GM12873 (cell line): ENCODE data around the gene TBXAS1.

Source experiments
- CTCF ChIP-seq: IDR thresholded peaks from 2 replicates; pipeline ENCODE4 v1.5.1; 2012; ENCODE audit warnings: low read depth, mild to moderate bottlenecking, moderate library complexity, low read length, control low read depth; ENCODE audit not compliant: insufficient read depth; ENCODE audit errors: missing control alignments

TBXAS1 gene

DNA sequence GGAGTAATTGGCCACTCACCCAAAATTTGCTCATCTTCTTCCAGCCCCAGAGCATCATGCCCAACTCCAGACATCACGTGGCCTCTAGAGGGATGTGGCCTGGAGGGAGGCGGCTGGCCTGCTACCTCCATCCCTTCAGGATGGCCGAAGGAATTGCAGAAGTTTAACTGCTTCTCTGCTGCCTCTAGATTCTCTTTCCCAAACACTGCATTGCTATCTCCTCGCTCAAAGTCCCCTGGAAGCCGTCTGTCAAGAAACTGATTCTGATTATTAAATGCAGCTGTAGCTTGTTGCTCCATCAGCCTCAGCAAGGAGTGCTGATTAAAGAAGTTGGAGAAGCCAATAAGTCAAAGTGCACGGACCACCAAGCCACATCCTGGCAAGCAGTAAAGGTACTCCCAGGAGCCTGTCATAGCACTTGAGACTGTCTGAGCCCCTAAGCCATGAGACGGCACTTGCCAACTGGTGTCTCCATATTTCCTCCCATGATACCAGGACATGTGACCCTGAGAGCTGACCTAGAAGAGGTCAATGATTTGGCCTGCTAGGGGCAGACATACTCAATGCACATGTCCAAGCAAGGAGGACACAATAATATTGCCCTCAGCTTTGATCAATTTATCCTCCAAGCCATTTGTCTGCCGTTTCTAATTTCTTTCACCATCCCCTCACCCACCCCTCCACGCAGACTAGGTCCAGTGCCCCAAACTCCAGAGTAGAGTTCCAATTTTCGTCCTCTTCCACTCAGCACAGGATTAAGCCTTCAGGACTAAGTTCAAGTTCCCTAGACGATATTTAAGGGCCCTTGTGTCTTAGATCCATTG lies 84.2 kb downstream of the TBXAS1 start:
- TF ChIP-seq CTCF = no peak

- TF ChIP-seq CTCF = no peak
These were observed 84.7 kb downstream of the TBXAS1 start for GRCh38 chr7:139913845-139914135.

GRCh38 chr7:139914306-139915267 lies 85.5 kb downstream of the TBXAS1 start:
- TF ChIP-seq CTCF = no peak

DNA sequence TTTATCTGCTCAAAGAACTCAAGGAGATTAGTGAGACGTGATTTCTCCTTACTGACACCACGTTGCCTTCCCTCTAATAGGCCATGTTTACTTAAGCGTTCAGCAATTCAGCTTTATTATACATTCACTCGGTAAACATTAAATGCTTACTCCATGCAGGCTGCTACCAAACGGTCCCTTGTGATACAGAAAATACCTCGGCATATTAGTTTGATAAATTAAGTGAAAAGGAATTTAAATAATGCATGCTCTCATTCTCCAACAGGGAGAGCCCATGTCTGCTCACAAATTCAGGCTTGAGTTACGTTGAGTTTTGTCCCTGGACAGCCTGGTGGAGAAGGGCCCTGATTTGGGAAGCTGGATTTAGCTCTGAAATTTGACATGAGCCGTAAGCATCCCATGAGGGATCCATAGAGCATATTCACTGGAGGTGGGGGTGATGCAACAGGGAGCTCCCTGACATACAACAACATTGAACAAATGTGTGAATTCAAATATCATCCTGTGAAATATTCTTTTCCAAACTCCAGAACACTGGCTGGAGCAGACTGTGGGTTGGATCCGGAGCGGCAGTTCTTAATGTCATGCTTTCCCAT lies 86.3 kb downstream of the TBXAS1 start:
- no peak for TF ChIP-seq CTCF

- TF ChIP-seq CTCF = no peak
These were observed 87.0 kb downstream of the TBXAS1 start for GRCh38 chr7:139915864-139916716.

DNA sequence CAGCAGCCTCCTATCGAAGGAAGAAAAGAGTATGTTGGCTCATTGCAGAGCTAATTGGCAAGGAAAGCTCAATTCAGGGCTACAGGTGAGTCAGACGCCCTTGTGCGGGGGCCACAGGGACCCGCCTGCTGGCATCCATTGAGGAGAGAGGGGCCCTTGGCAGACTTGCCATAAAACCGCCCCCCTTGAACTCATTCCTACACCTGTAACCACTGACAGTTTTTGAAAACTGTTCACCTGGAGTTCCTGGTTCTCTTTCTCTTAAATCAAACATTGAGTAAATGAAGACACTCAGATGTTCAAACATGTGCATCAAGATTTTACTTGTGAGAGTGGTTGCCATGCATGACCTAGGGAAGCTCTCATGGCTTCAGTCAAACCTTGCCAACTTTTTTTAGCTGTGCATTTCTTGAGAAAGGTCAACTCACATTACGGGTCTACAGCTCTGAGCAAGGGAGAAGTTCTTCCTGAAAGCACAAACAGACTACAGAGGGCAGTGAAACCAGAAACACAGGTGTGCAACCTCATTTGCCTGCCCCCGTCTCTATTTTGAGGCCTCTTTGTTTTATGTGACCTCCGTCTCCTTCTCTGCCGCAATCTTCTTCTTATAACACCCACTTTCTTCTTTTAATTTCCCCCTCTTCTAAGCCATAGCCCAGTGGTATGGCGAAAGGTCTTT lies 87.8 kb downstream of the TBXAS1 start:
- TF ChIP-seq CTCF = no peak
